ENCODE data around the gene MTMR12.
"Not testable (repeated sequence)": the region's sequence is repeated elsewhere in the genome, so short reads cannot be mapped to it uniquely, and the experiment has no call there.

GRCh38 chr5:32281378-32282133 lies 31.2 kb downstream of the MTMR12 start:
- not testable (repeated sequence) for TF ChIP-seq CTCF (IDR thresholded peaks at IDR 0.05; ENCODE audit: control extremely low read depth in 1 of 3, insufficient read depth in 1 of 3, low read depth in 1 of 3, low read length in 3 of 3); EP300 (IDR thresholded peaks at IDR 0.05; ENCODE audit: borderline replicate concordance in 1 of 2, low read depth in 2 of 2, low read length in 2 of 2); POLR2A (IDR thresholded peaks at IDR 0.05; ENCODE audit: control extremely low read depth in 1 of 2, low read depth in 2 of 2, low read length in 2 of 2); YY1 (IDR thresholded peaks at IDR 0.05; ENCODE audit: low read depth, low read length)

All from H1 (cell line).